Mammary epithelial cell (primary cell): ENCODE measurements around the gene XXYLT1.

Source experiments
- EZH2 ChIP-seq: IDR thresholded peaks from 2 replicates; pipeline ENCODE4 v1.6.1; 2012; ENCODE audit warnings: low read length, inconsistent platforms, borderline replicate concordance
- TF ChIP-seq, protein P1 (sequence below), 2 donors: IDR thresholded peaks in 1 of 2; conservative IDR thresholded peaks in 1 of 2; 2 replicates each; pipeline ENCODE4 v1.5.1; 2011 to 2012; ENCODE audit warnings: inconsistent platforms in 2 of 2, low read length in 2 of 2, mild to moderate bottlenecking in 2 of 2, control low read depth in 1 of 2, low read depth in 1 of 2; ENCODE audit not compliant: insufficient read depth in 1 of 2; ENCODE audit errors: extremely low read depth in 1 of 2

DNA sequence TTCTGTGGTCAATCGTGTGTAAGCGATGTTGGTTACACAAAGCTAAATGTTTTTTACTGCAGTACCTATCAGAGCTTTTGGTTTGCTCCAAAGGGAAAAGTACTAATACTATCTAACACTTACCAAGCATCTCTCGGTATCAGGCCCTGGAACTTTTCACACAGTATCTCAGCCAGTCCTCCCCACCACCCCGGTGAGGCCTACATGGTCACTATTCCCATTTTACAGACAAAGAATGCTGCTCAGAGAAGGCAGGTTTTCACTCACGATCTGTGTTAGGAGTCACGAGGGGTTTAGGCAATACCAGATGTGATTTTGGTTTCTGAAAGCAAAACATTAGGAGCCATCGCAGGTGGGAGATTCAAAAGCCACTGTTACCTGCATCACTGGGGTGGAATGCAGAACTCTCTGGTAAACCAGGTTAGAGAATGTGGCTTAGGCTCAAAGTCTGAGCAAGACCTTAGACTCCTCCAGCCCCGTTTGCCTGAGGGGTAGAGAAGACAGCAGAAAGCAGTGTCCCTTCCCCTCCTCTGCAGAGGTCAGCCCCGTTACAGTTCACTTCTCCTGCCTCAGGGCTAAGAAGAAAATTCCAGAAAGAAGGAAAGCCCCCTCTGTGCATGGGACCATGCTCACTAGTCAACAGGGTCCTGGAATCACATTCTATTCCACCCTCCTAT, 57.2 kb downstream of the XXYLT1 start:
- TF ChIP-seq, protein P1, sequence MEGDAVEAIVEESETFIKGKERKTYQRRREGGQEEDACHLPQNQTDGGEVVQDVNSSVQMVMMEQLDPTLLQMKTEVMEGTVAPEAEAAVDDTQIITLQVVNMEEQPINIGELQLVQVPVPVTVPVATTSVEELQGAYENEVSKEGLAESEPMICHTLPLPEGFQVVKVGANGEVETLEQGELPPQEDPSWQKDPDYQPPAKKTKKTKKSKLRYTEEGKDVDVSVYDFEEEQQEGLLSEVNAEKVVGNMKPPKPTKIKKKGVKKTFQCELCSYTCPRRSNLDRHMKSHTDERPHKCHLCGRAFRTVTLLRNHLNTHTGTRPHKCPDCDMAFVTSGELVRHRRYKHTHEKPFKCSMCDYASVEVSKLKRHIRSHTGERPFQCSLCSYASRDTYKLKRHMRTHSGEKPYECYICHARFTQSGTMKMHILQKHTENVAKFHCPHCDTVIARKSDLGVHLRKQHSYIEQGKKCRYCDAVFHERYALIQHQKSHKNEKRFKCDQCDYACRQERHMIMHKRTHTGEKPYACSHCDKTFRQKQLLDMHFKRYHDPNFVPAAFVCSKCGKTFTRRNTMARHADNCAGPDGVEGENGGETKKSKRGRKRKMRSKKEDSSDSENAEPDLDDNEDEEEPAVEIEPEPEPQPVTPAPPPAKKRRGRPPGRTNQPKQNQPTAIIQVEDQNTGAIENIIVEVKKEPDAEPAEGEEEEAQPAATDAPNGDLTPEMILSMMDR (conservative IDR thresholded peaks at IDR 0.05 in 1 of 2, IDR thresholded peaks at IDR 0.05 in 1 of 2; ENCODE audit: extremely low read depth in 1 of 2, insufficient read depth in 1 of 2, low read depth in 1 of 2, low read length in 2 of 2): no peak
- TF ChIP-seq EZH2: no peak
